ENCODE measurements around the gene GASK1A. TPM values are rescaled to one million over a fixed set of nuclear protein-coding genes. Genes with fewer than 3 reads are reported as not detected.

GASK1A gene
- total RNA-seq, 1 experiment from 2014 or later, result not detected

GRCh38 chr3:43076857-43077256, 97.7 kb downstream of the GASK1A start:
- no peak overlapping the region for H3K4me3 ChIP-seq (ENCODE audit: low read depth in 2 of 2, low read length in 2 of 2)
- ChIA-PET POLR2A (no interaction called here), CTCF (no interaction called here)
- H3K9me3 ChIP-seq (ENCODE audit: control insufficient read depth, insufficient read depth, low read depth, low read length), result no peaks in the 10 kb centered on the region
- H3K36me3 ChIP-seq (ENCODE audit: control insufficient read depth, insufficient read depth, low read length), result no peaks in the 10 kb centered on the region
- no peaks in the 10 kb centered on the region for H3K4me1 ChIP-seq (ENCODE audit: control insufficient read depth, insufficient read depth, low read length)
- no peak for TF ChIP-seq CTCF (IDR thresholded peaks at IDR 0.05)
- TF ChIP-seq REST (IDR thresholded peaks at IDR 0.05; ENCODE audit: insufficient read depth in 1 of 2, low read depth in 2 of 2, low read length in 1 of 2), result no peak
- no peak for TF ChIP-seq POLR2AphosphoS5 (IDR thresholded peaks at IDR 0.05; ENCODE audit: low read depth, low read length)
- TF ChIP-seq SIN3A (IDR thresholded peaks at IDR 0.05; ENCODE audit: borderline replicate concordance, insufficient read depth, low read depth, low read length), result no peak
- TF ChIP-seq TCF7L2 (IDR thresholded peaks at IDR 0.05; ENCODE audit: low read depth, low read length), result no peak
- ATAC-seq (no peak), DNase-seq (ENCODE audit: low read depth, low spot score) (no peak)
- in situ Hi-C loops (cut with HindIII; ENCODE audit: low pct_unique_long_range_greater_than_20kb, low sequenced_read_pairs) (no loop called here), intact Hi-C loops (cut with micrococcal nuclease; ENCODE audit: unreplicated experiment) (no loop called here)
- no peak overlapping the region for H3K27ac ChIP-seq (ENCODE audit: low read length)
- BruUV-seq (replicated peaks), result no TSS peak
- H3K27me3 ChIP-seq (ENCODE audit: control insufficient read depth, insufficient read depth, low read length), result no peaks in the 10 kb centered on the region

DNA sequence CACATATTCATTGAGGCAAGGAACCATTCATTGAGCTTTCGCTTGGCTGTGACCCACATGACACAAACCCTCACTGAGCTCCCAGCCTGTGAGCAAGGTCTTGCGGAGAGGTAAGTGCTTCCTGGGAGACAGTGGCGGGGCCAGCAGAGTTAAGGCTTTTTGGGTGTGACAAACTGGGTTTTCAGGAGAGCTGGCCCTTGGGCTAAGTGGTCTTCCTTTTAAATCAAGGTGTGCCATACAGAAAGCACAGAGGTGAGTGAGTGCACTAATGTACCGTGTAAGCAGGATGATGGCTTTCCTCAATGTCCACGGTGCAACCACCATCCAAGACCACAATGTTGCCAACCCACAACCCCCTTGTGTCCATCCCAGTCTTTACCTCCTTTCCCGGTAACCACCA, 98.2 kb downstream of the GASK1A start:
- no peak for ATAC-seq
- Histone ChIP-seq H3K27me3 (ENCODE audit: control insufficient read depth, insufficient read depth, low read length) (no peaks in the 10 kb centered on the region), H3K36me3 (ENCODE audit: control insufficient read depth, insufficient read depth, low read length) (no peaks in the 10 kb centered on the region), H3K9me3 (ENCODE audit: control insufficient read depth, insufficient read depth, low read depth, low read length) (no peaks in the 10 kb centered on the region), H3K4me3 (ENCODE audit: low read depth in 2 of 2, low read length in 2 of 2) (no peak overlapping the region), H3K4me1 (ENCODE audit: control insufficient read depth, insufficient read depth, low read length) (no peaks in the 10 kb centered on the region), H3K27ac (ENCODE audit: low read length) (no peak overlapping the region)
- no TSS peak for BruUV-seq (replicated peaks)
- no peak for DNase-seq (ENCODE audit: low read depth, low spot score)
- ChIA-PET CTCF (no interaction called here), POLR2A (no interaction called here)
- no peak for TF ChIP-seq CTCF (IDR thresholded peaks at IDR 0.05)
- no peak for TF ChIP-seq REST (IDR thresholded peaks at IDR 0.05; ENCODE audit: insufficient read depth in 1 of 2, low read depth in 2 of 2, low read length in 1 of 2)
- in situ Hi-C loops (cut with HindIII; ENCODE audit: low pct_unique_long_range_greater_than_20kb, low sequenced_read_pairs), result no loop called here
- intact Hi-C loops (cut with micrococcal nuclease; ENCODE audit: unreplicated experiment), result no loop called here
